Tibial nerve (tissue), 4 donors: Measurements from ENCODE around the gene RSPH1. TPM values are rescaled to one million over a fixed set of nuclear protein-coding genes. Genes with fewer than 3 reads are reported as not detected.

Experiments used
- DNase-seq, 2 donors: peaks; one replicate each; pipeline ENCODE4 v3.0.0-alpha.2; 2019; ENCODE audit warnings: low spot score in 2 of 2
- H3K27ac ChIP-seq, 4 donors: fragments of 200-600 bp; sonication (generic) in 3 of 4; one replicate each; pipeline ENCODE4 v1.5.1; 2017 to 2019; ENCODE audit warnings: mild to moderate bottlenecking in 1 of 4
- H3K27me3 ChIP-seq, 2 donors: fragments of 200-600 bp; sonication (generic) in 1 of 2; one replicate each; pipeline versions ENCODE4 v1.5.1 to v1.6.0; 2017 to 2019
- H3K36me3 ChIP-seq, 3 donors: fragments of 200-600 bp; sonication (generic); one replicate each; pipeline ENCODE4 v1.5.1; 2018 to 2019
- H3K4me1 ChIP-seq, 4 donors: fragments of 200-600 bp; sonication (generic) in 3 of 4; one replicate each; pipeline ENCODE4 v1.5.1; 2017 to 2019
- H3K4me3 ChIP-seq, 4 donors: fragments of 200-600 bp; sonication (generic) in 3 of 4; one replicate each; pipeline ENCODE4 v1.5.1; 2017 to 2019; ENCODE audit warnings: mild to moderate bottlenecking in 1 of 4, moderate library complexity in 1 of 4
- H3K9me3 ChIP-seq, 4 donors: fragments of 200-600 bp; sonication (generic) in 3 of 4; one replicate each; pipeline ENCODE4 v1.5.1; 2017 to 2019
- EP300 ChIP-seq, 2 donors: sonication (generic); formaldehyde crosslinking; IDR thresholded peaks; one replicate each; pipeline ENCODE4 v1.6.1; 2017; ENCODE audit warnings: antibody characterized with exemption in 2 of 2, mild to moderate bottlenecking in 1 of 2
- POLR2A ChIP-seq, 2 donors: fragments of 450-650 bp; IDR thresholded peaks; one replicate each; pipeline ENCODE4 v1.6.1; 2017; ENCODE audit warnings: antibody characterized with exemption in 2 of 2, mild to moderate bottlenecking in 2 of 2, moderate library complexity in 2 of 2
- WGBS, 2 donors: methylation state at CpG; one replicate each; pipeline ENCODE4 v1.1.5; 2018; 5-methylcytosine and 5-hydroxymethylcytosine counted together
- total RNA-seq, 4 donors: library from RNA; depleted of rRNA; stranded (reverse); fragments of >200 nt; gene quantifications; one replicate each; pipeline ENCODE4 v1.1.0, GENCODE V29; 2016
- TF ChIP-seq, protein P1 (sequence below), 5 experiments: fragments of 200-600 bp in 3 of 5; fragments of 450-650 bp in 2 of 5; sonication (generic) in 3 of 5; IDR thresholded peaks; one replicate each; pipeline ENCODE4 v1.5.1; 2016 to 2019; ENCODE audit warnings: antibody characterized with exemption in 5 of 5, mild to moderate bottlenecking in 3 of 5, moderate library complexity in 2 of 5

The RSPH1 gene
- total RNA-seq, 4 donors from 2014 or later: 0.21 to 1.7 TPM; not detected in 2

DNA sequence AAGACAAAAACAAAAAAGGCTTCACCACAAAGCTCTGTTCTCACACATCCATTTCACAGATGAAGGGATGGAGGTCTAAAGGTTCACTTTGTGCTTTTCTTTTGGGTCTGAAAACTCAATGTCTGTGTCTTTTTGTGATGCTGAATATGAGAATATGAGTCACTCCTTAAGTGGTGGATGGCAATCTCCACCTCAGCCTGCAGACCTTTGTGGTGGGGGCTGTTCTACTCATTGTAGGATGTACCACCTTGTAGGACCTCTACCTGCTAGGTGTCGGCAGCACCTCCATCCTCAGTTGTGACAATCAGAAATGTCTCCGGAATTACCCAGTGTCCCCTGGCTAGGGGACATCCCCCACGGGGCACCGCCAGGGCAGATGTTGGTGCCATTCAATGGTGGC, 49.5 kb downstream of the RSPH1 start:
- H3K27ac ChIP-seq: no peak overlapping the region
- no peaks in the 10 kb centered on the region for H3K27me3 ChIP-seq

DNA sequence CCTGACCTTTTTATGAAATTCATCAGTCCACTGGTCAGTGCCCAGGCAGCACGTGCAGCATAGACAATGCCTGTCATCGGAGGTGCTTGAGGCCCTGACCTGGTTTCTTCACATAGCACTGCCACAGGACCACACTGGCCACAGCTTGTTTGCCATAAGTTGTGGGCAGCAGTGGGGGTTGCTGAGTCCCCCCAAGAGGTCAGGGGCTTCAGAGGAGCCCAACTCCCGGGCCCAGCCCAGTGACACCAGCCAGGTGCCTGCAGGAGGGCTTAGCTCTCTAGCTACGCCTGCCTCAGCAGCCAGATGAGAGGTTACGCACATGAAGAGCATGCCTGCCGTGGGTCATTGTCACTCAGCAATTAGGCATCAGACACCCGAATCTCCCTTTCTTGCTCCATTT, 50.7 kb downstream of the RSPH1 start:
- WGBS, 2 donors: 85 to 90% methylated on average over 7 of the region's 7 CpGs
- H3K27ac ChIP-seq: no peak overlapping the region
- no peaks in the 10 kb centered on the region for H3K27me3 ChIP-seq
- DNase-seq: no peak
- H3K4me3 ChIP-seq: no peak overlapping the region
- H3K9me3 ChIP-seq: no peaks in the 10 kb centered on the region
- TF ChIP-seq, protein P1, sequence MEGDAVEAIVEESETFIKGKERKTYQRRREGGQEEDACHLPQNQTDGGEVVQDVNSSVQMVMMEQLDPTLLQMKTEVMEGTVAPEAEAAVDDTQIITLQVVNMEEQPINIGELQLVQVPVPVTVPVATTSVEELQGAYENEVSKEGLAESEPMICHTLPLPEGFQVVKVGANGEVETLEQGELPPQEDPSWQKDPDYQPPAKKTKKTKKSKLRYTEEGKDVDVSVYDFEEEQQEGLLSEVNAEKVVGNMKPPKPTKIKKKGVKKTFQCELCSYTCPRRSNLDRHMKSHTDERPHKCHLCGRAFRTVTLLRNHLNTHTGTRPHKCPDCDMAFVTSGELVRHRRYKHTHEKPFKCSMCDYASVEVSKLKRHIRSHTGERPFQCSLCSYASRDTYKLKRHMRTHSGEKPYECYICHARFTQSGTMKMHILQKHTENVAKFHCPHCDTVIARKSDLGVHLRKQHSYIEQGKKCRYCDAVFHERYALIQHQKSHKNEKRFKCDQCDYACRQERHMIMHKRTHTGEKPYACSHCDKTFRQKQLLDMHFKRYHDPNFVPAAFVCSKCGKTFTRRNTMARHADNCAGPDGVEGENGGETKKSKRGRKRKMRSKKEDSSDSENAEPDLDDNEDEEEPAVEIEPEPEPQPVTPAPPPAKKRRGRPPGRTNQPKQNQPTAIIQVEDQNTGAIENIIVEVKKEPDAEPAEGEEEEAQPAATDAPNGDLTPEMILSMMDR (IDR thresholded peaks at IDR 0.05): no peak
- TF ChIP-seq EP300 (IDR thresholded peaks at IDR 0.05) (no peak), POLR2A (IDR thresholded peaks at IDR 0.05) (no peak)
- no peaks in the 10 kb centered on the region for H3K36me3 ChIP-seq
- H3K4me1 ChIP-seq: no peaks in the 10 kb centered on the region

More for the DNA sequence above, 49.5 kb downstream of the RSPH1 start:
- Histone ChIP-seq H3K4me3 (no peak overlapping the region), H3K9me3 (no peaks in the 10 kb centered on the region), H3K4me1 (no peaks in the 10 kb centered on the region), H3K36me3 (no peaks in the 10 kb centered on the region)
- WGBS, 2 donors: 96 to 98% methylated on average over 4 of the region's 4 CpGs
- TF ChIP-seq EP300 (IDR thresholded peaks at IDR 0.05): no peak
- TF ChIP-seq POLR2A (IDR thresholded peaks at IDR 0.05): no peak
- TF ChIP-seq, protein P1 (IDR thresholded peaks at IDR 0.05): no peak
- DNase-seq: no peak

DNA sequence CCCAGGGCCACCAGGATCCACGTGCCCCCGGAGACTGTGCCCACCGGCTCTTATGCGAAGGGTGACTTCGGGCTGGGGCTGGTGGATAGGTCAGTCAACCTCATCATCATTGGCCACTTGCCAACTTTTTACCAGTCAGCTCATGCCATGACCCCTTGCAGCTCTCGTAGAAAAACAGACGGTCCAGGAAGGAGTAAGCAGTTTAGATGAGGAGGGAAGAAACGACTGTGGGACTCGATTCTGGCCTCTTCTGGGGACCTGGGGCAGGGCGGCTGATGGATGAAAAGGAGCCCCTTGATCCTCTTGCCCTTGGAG, 51.3 kb downstream of the RSPH1 start:
- no peaks in the 10 kb centered on the region for H3K36me3 ChIP-seq

DNA sequence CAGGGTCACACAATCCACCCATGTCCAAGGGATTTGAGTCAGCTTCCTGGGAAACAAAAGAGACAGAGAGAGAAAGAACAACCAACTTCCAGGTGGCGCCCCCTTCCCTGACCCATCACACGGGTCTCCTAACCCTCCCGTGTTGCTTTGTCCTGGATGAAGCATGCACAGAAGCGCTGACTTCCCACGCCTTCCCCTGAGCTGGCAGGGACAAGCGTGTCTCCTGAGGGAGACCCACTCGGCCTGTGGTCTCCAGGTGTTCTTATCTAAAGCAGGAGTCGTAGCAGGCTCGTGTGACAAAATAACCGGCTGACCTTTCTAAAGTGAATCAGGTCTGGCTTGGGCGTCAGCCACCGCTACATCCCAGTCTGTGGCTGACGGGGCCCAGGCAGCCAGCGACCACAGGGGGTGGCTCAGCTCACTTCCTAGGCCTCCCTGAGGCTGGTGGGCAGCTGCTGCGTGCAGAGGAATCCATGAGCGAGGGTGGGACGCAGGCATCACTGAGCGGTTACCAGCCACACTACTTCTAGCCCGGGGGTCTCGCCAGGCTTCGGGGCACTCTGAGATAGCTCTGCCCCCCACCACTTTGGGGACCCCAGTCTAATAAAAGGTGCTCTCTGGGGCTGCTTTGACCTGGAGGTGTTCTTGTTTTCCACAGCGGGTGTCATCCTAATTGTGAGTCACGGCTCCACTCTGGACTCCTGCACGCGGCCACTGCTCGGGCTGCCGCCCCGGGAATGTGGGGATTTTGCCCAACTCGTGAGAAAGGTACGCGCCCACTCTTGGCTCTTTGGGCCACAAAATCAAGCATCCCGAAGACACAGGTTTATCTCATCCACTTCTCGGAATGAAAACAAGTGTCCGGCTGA, 51.9 kb downstream of the RSPH1 start:
- Histone ChIP-seq H3K4me3 (no peak overlapping the region), H3K4me1 (no peaks in the 10 kb centered on the region), H3K27me3 (no peaks in the 10 kb centered on the region), H3K9me3 (no peaks in the 10 kb centered on the region), H3K27ac (no peak overlapping the region), H3K36me3 (no peaks in the 10 kb centered on the region)
- 81 to 87% methylated on average over 25 to 34 of the region's 34 CpGs for WGBS, 2 donors
- no peak for TF ChIP-seq EP300 (IDR thresholded peaks at IDR 0.05)
- TF ChIP-seq, protein P1 (IDR thresholded peaks at IDR 0.05): no peak
- no peak for TF ChIP-seq POLR2A (IDR thresholded peaks at IDR 0.05)
- no peak for DNase-seq

More for the DNA sequence above, 51.3 kb downstream of the RSPH1 start:
- Histone ChIP-seq H3K9me3 (no peaks in the 10 kb centered on the region), H3K27me3 (no peaks in the 10 kb centered on the region), H3K4me1 (no peaks in the 10 kb centered on the region), H3K4me3 (no peak overlapping the region), H3K27ac (no peak overlapping the region)
- WGBS, 2 donors: 65 to 73% methylated on average over 10 of the region's 10 CpGs
- no peak for DNase-seq
- TF ChIP-seq EP300 (IDR thresholded peaks at IDR 0.05) (no peak), POLR2A (IDR thresholded peaks at IDR 0.05) (no peak)
- TF ChIP-seq, protein P1 (IDR thresholded peaks at IDR 0.05): no peak

DNA sequence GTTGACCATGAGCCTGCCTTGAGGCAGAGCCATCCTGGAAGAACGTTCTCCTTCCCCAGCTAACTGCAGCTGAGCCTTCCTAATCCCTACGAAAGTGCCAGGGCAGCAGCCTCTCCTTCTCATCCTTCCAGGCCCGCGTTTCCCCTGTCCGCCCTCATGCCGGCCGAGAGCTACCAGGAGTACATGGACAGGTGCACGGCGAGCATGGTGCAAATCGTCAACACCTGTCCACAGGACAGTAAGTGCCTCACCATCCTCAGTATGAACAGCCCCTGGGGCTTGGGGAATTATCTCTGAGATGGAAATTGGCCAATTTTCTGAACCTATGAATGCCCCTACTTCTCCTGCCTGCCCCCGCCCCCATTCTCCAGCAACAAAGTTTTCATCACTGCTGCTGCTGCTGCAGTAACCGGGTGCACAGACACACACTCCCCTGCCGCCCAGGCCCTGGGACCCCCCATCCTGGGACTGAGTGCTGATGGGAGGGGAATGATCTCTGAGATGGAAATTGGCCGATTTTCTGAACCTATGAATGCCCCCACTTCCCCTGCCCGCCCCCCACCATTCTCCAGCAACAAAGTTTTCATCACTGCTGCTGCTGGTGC, 52.7 kb downstream of the RSPH1 start:
- DNase-seq: no peak
- WGBS, 2 donors: 87 to 89% methylated on average over 14 to 15 of the region's 15 CpGs
- no peaks in the 10 kb centered on the region for H3K4me1 ChIP-seq
- H3K36me3 ChIP-seq: no peaks in the 10 kb centered on the region
- no peaks in the 10 kb centered on the region for H3K9me3 ChIP-seq
- H3K27me3 ChIP-seq: no peaks in the 10 kb centered on the region
- H3K4me3 ChIP-seq: no peak overlapping the region
- H3K27ac ChIP-seq: no peak overlapping the region
- no peak for TF ChIP-seq POLR2A (IDR thresholded peaks at IDR 0.05)
- TF ChIP-seq, protein P1 (IDR thresholded peaks at IDR 0.05): no peak
- TF ChIP-seq EP300 (IDR thresholded peaks at IDR 0.05): no peak
